Panc1 (cell line): ENCODE measurements around the gene RETREG1. TPM values are rescaled to one million over a fixed set of nuclear protein-coding genes. Genes with fewer than 3 reads are reported as not detected.

Experiments
- ATAC-seq: fragments of 200-7000 bp; cut with Tn5 transposase; 2 replicates; pipeline ENCODE4 v1.9.1; 2020; ENCODE audit warnings: mild to moderate bottlenecking, moderate library complexity
- BruUV-seq: library from RNA; stranded (reverse); fragments of 400-500 nt; replicated peaks from 2 replicates; lab custom pipeline; 2021; lab: Mats Ljungman, UMichigan
- CTCF ChIA-PET: fragments of 300-600 bp; sonication (Branson Sonifier 250); formaldehyde crosslinking; loops from one replicate; lab custom pipeline; 2022; ENCODE audit warnings: antibody characterized with exemption; lab: Charles Lee
- POLR2A ChIA-PET: fragments of 300-600 bp; sonication (Branson Sonifier 250); formaldehyde crosslinking; loops from one replicate; lab custom pipeline; 2022; ENCODE audit warnings: antibody characterized with exemption; lab: Charles Lee
- DNase-seq: peaks from one replicate; pipeline ENCODE4 v3.0.0-alpha.2; 2010; ENCODE audit warnings: low read depth, low spot score
- H3K27ac ChIP-seq: 2 replicates; pipeline ENCODE4 v1.5.1; 2011; ENCODE audit warnings: mild to moderate bottlenecking, low read length, inconsistent platforms
- H3K27me3 ChIP-seq: fragments of 200-500 bp; sonication (Bioruptor generic); 2 replicates; pipeline ENCODE4 v1.6.0; 2014; ENCODE audit warnings: low read length, inconsistent platforms; ENCODE audit not compliant: control insufficient read depth, insufficient read depth
- H3K36me3 ChIP-seq: fragments of 200-500 bp; sonication (Bioruptor generic); 2 replicates; pipeline ENCODE4 v1.5.1; 2014; ENCODE audit warnings: inconsistent platforms, mild to moderate bottlenecking, low read length, moderate library complexity; ENCODE audit not compliant: control insufficient read depth, insufficient read depth
- H3K4me1 ChIP-seq: 2 replicates; pipeline ENCODE4 v1.5.1; 2011; ENCODE audit warnings: inconsistent platforms, mild to moderate bottlenecking, low read length, moderate library complexity; ENCODE audit not compliant: control insufficient read depth, insufficient read depth
- H3K4me3 ChIP-seq, 2 experiments: 2 replicates each; pipeline ENCODE4 v1.5.1; 2011 to 2012; ENCODE audit warnings: low read depth in 2 of 2, low read length in 2 of 2, mild to moderate bottlenecking in 2 of 2, inconsistent platforms in 1 of 2, moderate library complexity in 1 of 2
- H3K9me3 ChIP-seq: fragments of 200-500 bp; sonication (Bioruptor generic); 2 replicates; pipeline ENCODE4 v1.5.1; 2014; ENCODE audit warnings: low read depth, mild to moderate bottlenecking, inconsistent platforms, low read length, moderate library complexity; ENCODE audit not compliant: control insufficient read depth, insufficient read depth
- POLR2AphosphoS5 ChIP-seq: IDR thresholded peaks from 2 replicates; pipeline ENCODE4 v1.6.1; 2012; ENCODE audit warnings: mild to moderate bottlenecking, low read depth, low read length, moderate library complexity
- SIN3A ChIP-seq: IDR thresholded peaks from 2 replicates; pipeline ENCODE4 v1.6.1; 2012; ENCODE audit warnings: low read depth, mild to moderate bottlenecking, low read length, moderate library complexity, borderline replicate concordance; ENCODE audit not compliant: insufficient read depth
- TCF7L2 ChIP-seq: IDR thresholded peaks from 2 replicates; pipeline ENCODE4 v1.6.1; 2011; ENCODE audit warnings: mild to moderate bottlenecking, low read depth, low read length, inconsistent platforms
- in situ Hi-C: cut with HindIII; loops from 2 replicates; pipeline ENCODE4 v1.10.0; 2016; ENCODE audit warnings: low sequenced_read_pairs, low pct_unique_long_range_greater_than_20kb
- intact Hi-C: fragments of 100-400 bp; cut with micrococcal nuclease; formaldehyde crosslinking; loops from one replicate; pipeline ENCODE4 v1.10.0; 2022; ENCODE audit not compliant: unreplicated experiment
- total RNA-seq: library from RNA; stranded (reverse); gene quantifications from one replicate; pipeline ENCODE4 v1.2.1, GENCODE V29; 2021; ENCODE audit not compliant: unreplicated experiment
- TF ChIP-seq, protein P1 (sequence below): fragments of 450-650 bp; IDR thresholded peaks from 2 replicates; pipeline ENCODE4 v1.5.1; 2017; ENCODE audit warnings: mild to moderate bottlenecking
- TF ChIP-seq, protein P2 (sequence below), 2 experiments: IDR thresholded peaks; 2 replicates each; pipeline ENCODE4 v1.6.1; 2011 to 2012; ENCODE audit warnings: low read depth in 2 of 2, control low read depth in 1 of 2, low read length in 1 of 2, mild to moderate bottlenecking in 1 of 2, moderate library complexity in 1 of 2; ENCODE audit not compliant: insufficient read depth in 1 of 2

RETREG1 gene
- total RNA-seq, 1 experiment from 2014 or later: 0.74 TPM

GRCh38 chr5:16490911-16491310, 125.9 kb downstream of the RETREG1 start:
- in situ Hi-C loops: no loop called here
- ATAC-seq: no peak
- POLR2A ChIA-PET: no interaction called here
- H3K4me3 ChIP-seq: no peak overlapping the region
- CTCF ChIA-PET: interaction anchor here (0.6 kb wide), 1 partner anchor 168 kb away, joined by 5 read pairs; no protein-coding TSS in a partner anchor
- intact Hi-C loops: no loop called here
- H3K4me1 ChIP-seq: no peaks in the 10 kb centered on the region
- no peak overlapping the region for H3K27ac ChIP-seq
- H3K9me3 ChIP-seq: no peaks in the 10 kb centered on the region
- BruUV-seq: no TSS peak
- TF ChIP-seq SIN3A (no peak), POLR2AphosphoS5 (no peak), TCF7L2 (no peak)
- TF ChIP-seq, protein P1, sequence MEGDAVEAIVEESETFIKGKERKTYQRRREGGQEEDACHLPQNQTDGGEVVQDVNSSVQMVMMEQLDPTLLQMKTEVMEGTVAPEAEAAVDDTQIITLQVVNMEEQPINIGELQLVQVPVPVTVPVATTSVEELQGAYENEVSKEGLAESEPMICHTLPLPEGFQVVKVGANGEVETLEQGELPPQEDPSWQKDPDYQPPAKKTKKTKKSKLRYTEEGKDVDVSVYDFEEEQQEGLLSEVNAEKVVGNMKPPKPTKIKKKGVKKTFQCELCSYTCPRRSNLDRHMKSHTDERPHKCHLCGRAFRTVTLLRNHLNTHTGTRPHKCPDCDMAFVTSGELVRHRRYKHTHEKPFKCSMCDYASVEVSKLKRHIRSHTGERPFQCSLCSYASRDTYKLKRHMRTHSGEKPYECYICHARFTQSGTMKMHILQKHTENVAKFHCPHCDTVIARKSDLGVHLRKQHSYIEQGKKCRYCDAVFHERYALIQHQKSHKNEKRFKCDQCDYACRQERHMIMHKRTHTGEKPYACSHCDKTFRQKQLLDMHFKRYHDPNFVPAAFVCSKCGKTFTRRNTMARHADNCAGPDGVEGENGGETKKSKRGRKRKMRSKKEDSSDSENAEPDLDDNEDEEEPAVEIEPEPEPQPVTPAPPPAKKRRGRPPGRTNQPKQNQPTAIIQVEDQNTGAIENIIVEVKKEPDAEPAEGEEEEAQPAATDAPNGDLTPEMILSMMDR: no peak
- TF ChIP-seq, protein P2, sequence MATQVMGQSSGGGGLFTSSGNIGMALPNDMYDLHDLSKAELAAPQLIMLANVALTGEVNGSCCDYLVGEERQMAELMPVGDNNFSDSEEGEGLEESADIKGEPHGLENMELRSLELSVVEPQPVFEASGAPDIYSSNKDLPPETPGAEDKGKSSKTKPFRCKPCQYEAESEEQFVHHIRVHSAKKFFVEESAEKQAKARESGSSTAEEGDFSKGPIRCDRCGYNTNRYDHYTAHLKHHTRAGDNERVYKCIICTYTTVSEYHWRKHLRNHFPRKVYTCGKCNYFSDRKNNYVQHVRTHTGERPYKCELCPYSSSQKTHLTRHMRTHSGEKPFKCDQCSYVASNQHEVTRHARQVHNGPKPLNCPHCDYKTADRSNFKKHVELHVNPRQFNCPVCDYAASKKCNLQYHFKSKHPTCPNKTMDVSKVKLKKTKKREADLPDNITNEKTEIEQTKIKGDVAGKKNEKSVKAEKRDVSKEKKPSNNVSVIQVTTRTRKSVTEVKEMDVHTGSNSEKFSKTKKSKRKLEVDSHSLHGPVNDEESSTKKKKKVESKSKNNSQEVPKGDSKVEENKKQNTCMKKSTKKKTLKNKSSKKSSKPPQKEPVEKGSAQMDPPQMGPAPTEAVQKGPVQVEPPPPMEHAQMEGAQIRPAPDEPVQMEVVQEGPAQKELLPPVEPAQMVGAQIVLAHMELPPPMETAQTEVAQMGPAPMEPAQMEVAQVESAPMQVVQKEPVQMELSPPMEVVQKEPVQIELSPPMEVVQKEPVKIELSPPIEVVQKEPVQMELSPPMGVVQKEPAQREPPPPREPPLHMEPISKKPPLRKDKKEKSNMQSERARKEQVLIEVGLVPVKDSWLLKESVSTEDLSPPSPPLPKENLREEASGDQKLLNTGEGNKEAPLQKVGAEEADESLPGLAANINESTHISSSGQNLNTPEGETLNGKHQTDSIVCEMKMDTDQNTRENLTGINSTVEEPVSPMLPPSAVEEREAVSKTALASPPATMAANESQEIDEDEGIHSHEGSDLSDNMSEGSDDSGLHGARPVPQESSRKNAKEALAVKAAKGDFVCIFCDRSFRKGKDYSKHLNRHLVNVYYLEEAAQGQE (IDR thresholded peaks at IDR 0.05; ENCODE audit: insufficient read depth in 1 of 2, low read depth in 2 of 2, low read length in 1 of 2): no peak
- H3K27me3 ChIP-seq: no peaks in the 10 kb centered on the region
- DNase-seq: no peak
- H3K36me3 ChIP-seq: no peaks in the 10 kb centered on the region

DNA sequence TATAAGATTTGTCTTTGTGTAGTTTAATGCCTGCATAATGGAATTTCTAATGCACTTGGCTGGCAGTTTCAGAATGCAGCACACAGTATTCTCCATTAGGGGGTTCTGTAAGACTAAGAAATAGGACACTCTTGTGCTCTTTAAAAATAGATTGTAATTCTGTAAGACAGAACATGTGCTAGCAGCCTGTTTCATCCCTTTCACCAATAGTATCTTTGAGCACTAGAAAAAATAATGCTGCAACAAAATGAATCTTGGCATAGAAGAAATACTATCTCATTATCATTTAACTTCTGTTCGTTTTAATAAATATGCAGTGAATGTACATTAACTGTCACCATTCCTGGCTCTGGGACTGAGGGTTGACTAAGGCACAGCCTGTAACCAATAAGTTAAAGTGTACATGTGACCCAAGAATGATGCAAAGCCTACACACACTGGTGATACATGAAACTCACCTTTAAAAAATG, 127.4 kb downstream of the RETREG1 start:
- no peak overlapping the region for H3K27ac ChIP-seq
- DNase-seq: peak; percentile 70
- CTCF ChIA-PET: interaction anchor here (0.6 to 1.4 kb wide), 2 partner anchors 63 to 441 kb away, joined by 3 read pairs; no protein-coding TSS in a partner anchor
- H3K9me3 ChIP-seq: no peaks in the 10 kb centered on the region
- H3K36me3 ChIP-seq: no peaks in the 10 kb centered on the region
- POLR2A ChIA-PET: no interaction called here
- 0 out of 2 replicates have a peak, but pooled peaks cover 2% of the 10 kb centered on the region for H3K27me3 ChIP-seq
- H3K4me1 ChIP-seq: no peaks in the 10 kb centered on the region
- intact Hi-C loops: loop anchor here (1.0 to 5.0 kb wide), 3 partner anchors 63 to 713 kb away; no protein-coding TSS in a partner anchor
- H3K4me3 ChIP-seq: no peak overlapping the region
- peak; percentile 93 for ATAC-seq
- no TSS peak for BruUV-seq
- TF ChIP-seq POLR2AphosphoS5: no peak
- TF ChIP-seq, protein P1: peak; percentile 72; the same call in 1 of the 2 replicates
- in situ Hi-C loops: no loop called here
